Subcutaneous adipose tissue (tissue), 4 donors: ENCODE data around the gene RANGAP1. TPM values are rescaled to one million over a fixed set of nuclear protein-coding genes. Genes with fewer than 3 reads are reported as not detected.

Experiments
- total RNA-seq, 4 donors: library from RNA; depleted of rRNA; stranded (reverse); fragments of >200 nt; gene quantifications; one replicate each; pipeline ENCODE4 v1.1.0, GENCODE V29; 2016
- TF ChIP-seq, protein P1 (sequence below): fragments of 450-650 bp; IDR thresholded peaks from one replicate; pipeline ENCODE4 v1.5.1; 2016; ENCODE audit warnings: low read depth, mild to moderate bottlenecking, control low read depth, antibody characterized with exemption, moderate library complexity

The RANGAP1 gene
- total RNA-seq, 4 donors from 2014 or later, result 21.0 to 32.8 (median 28.4) TPM

DNA sequence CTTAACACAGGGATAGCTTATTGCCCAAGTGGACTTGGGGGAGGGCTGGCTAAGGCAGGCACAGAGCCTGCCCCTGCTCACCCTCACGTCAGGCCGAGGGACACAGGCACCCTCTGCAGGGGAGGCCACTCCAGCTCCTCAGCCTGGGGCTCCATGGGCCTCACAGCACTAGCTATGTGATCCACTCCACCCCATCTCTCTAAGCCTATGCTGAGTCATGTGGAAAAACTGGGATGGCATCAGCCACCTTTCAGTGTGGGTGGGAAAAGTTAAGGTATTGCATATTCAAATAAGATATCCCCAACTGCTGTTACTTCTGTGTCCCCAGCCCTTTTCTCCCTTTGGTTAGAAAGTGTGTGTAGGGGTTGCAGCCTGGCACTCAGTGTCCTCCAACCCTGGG, 22.3 kb downstream of the RANGAP1 start:
- TF ChIP-seq, protein P1, sequence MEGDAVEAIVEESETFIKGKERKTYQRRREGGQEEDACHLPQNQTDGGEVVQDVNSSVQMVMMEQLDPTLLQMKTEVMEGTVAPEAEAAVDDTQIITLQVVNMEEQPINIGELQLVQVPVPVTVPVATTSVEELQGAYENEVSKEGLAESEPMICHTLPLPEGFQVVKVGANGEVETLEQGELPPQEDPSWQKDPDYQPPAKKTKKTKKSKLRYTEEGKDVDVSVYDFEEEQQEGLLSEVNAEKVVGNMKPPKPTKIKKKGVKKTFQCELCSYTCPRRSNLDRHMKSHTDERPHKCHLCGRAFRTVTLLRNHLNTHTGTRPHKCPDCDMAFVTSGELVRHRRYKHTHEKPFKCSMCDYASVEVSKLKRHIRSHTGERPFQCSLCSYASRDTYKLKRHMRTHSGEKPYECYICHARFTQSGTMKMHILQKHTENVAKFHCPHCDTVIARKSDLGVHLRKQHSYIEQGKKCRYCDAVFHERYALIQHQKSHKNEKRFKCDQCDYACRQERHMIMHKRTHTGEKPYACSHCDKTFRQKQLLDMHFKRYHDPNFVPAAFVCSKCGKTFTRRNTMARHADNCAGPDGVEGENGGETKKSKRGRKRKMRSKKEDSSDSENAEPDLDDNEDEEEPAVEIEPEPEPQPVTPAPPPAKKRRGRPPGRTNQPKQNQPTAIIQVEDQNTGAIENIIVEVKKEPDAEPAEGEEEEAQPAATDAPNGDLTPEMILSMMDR, result no peak

DNA sequence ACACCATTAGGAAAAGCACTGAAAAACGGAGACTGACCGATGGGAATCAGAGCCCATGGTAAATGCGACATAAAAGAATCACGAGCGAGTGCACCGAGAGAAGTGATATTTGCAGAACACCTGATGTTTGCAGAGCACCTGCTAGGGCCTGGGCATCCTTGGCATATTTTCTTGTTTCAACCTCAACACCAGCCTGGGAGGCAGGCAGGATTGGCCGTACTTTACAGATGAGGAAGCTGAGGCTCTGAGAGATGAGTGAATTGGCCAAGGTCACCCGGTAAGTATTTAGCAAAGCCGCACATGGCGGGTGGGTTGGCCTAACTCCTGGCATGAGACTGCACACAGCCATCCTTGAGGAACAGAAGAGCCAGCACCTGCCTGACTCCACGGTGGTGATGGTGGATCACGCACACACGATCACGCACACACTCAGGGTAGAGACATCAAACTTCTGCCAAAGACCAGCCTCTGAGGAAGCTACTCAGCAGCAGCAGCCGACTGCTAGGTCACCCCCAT, 23.7 kb downstream of the RANGAP1 start:
- TF ChIP-seq, protein P1, result no peak

DNA sequence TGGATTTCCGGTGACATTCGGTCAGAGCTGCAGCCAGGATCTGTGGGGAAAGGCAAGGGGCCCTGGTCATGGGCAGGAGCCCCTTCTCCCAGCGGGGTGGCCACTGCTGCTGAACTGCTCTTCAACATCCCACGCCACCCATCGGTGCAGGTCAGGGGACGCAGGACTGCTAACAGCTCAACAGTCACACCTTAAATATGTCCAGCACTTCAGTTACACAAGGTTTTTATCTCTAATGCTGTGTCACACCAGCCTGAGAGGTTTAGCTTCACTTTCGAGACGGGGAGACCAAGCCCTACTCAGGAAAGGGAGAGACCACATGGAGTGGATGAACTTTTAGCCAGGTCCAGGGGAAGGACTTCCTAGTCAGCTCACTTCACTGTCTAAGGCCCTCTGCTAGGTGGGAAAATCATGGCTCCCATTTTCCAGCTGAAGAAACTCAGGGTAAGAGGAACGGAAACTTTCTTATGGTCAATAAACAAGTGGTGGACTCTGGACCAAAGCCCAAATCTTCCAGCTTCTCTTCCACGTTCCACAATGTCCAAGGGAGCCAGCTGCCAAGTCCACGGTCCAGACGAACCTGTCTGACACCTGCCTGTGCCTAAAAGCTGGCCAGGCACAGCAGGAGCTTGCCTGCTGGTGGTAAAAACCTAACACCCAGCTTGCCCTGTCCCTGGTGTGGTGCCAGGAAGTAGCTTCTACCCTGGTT, 24.3 kb downstream of the RANGAP1 start:
- TF ChIP-seq, protein P1, result no peak

DNA sequence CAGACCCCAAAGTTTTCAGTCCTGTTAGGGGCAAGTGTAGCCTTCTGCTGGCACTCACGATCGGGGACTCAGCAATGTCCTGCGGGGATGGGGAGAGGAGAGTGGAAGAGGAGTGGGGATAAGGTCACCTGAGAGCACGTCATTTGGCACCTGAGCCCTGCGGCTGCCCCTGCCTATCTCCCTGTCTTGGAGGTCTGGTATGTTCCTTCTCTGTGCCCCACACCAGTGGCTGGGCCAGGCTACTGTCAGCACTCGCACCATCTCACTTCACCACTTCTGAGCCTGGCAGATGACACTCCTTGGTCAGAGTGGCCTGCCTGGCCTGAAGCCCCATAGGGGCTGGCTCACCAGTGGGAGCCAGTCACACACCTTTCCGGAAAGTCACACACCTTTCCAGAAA, 25.1 kb downstream of the RANGAP1 start:
- TF ChIP-seq, protein P1, result no peak

DNA sequence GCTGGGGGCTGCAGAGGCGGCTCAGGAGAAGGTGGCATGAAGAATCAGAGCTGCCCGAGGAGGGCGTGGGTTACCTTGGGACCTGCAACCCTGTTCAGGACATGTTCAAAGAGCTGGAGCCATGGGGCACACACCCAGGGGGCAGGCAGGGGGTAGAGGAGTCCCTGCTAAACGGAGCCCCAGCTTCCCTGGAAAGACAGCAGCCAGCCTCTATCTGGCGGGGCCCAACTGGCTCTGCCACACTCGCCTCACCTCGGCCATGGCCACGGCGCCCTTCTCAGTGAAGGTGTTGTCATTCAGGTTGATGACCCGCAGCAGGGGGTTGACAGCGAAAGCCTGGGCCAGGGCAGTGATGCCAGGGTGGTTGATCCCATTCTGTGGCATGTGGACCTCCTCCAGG, 28.3 kb downstream of the RANGAP1 start:
- TF ChIP-seq, protein P1, result no peak

DNA sequence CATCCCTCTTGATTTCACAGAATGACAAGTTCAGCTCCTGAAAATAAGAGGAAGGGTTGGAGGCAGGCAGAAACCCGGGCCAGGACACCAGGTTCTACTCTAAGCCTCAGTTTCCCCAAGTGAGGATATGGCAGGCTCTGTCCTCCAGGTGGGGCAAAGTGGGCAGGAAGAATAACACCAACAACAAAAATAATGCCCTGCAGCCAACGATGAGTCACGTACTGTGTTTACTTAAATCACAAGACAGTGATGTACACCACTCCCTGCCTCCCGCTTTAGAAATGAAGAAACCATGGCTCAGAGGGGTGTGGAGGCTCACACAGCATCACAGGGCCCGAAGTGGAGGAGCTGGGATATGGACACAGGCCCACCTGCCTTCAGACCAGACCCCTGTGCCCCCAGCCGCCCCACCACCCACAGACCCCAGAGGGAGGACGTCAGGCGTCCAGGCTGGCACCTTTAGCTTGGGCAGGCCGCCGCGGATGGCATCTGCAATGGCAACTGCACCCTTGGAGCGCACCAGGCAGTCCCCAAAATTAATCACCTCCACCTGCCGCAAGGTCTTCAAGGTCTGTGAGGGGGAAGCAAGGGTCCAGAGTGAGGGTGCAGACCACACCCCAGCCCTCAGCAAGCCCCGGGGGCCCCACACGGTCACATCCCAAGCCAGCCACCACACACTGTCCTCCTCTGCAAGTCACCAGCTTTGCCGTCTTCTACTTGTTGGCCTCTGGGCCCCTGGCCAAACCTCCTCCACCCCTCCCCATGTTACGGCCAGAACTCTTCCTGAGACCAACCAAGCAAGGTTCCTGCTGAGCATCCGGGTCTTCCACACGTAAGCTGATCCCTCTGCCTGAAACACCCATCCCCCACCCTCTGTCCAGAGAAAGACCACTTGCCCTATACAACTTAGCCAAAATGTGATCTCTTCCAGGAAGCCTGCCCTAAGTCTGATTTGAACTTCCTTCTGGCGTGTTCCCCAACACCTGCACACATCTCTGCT, 29.4 kb downstream of the RANGAP1 start:
- TF ChIP-seq, protein P1, result no peak

DNA sequence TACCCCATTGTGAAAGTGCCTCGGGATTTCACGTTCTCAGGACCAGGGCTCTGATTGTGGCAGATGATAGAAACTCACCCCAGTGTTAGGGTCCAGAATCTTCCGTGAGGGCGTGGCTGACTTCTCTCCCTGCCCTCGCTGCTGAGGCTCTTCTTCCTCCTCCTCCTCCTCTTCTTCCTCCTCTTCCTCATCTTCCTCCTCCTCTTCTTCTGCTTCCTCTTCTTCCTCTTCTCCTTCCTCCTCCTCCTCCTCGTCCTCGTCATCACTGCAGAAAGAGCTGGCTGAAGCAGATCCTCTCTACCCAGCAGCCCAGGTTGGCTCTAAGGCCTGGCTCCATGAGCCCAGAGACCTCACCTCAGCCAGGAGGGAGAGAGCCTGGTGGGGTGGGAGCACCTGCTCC, 31.8 kb downstream of the RANGAP1 start:
- TF ChIP-seq, protein P1, result no peak
